Keratinocyte (primary cell): ENCODE results near the gene PLXNB3. TPM values are rescaled to one million over a fixed set of nuclear protein-coding genes. Genes with fewer than 3 reads are reported as not detected.

Experiments used
- DNase-seq: peaks from one replicate; pipeline ENCODE4 v3.0.0-alpha.2; 2011; ENCODE audit warnings: low read depth, missing footprints, low spot score
- FAIRE-seq: peaks from 2 replicates; lab custom pipeline; 2011; peaks lifted over from hg19 to GRCh38; lab: Jason Lieb, UNC
- H2AFZ ChIP-seq: 2 replicates; pipeline ENCODE4 v1.6.0; 2012; ENCODE audit warnings: low read length, control low read depth, inconsistent platforms; ENCODE audit not compliant: control insufficient read depth
- H3K27ac ChIP-seq: 2 replicates; pipeline ENCODE4 v1.5.1; 2011; ENCODE audit warnings: low read length; ENCODE audit not compliant: control insufficient read depth, insufficient read depth
- H3K27me3 ChIP-seq: 3 replicates; pipeline ENCODE4 v1.6.0; 2011; ENCODE audit warnings: low read length; ENCODE audit not compliant: control insufficient read depth, insufficient read depth; ENCODE audit errors: extremely low read depth
- H3K36me3 ChIP-seq, 2 experiments: 2 replicates in 1 of 2; 3 replicates in 1 of 2; pipeline ENCODE4 v1.5.1; 2011; ENCODE audit warnings: low read length in 2 of 2, mild to moderate bottlenecking in 1 of 2; ENCODE audit not compliant: control insufficient read depth in 2 of 2, insufficient read depth in 2 of 2; ENCODE audit errors: extremely low read depth in 1 of 2
- H3K4me1 ChIP-seq: 3 replicates; pipeline ENCODE4 v1.5.1; 2011; ENCODE audit warnings: low read length; ENCODE audit not compliant: control insufficient read depth, insufficient read depth; ENCODE audit errors: extremely low read depth
- H3K4me2 ChIP-seq: 3 replicates; pipeline ENCODE4 v1.6.0; 2011; ENCODE audit warnings: low read depth, low read length; ENCODE audit not compliant: control insufficient read depth, insufficient read depth; ENCODE audit errors: extremely low read depth
- H3K4me3 ChIP-seq, 3 experiments: fragments of 200-600 bp in 1 of 3; sonication (generic) in 1 of 3; 2 replicates in 2 of 3; 3 replicates in 1 of 3; pipeline ENCODE4 v1.5.1; 2011 to 2016; ENCODE audit warnings: low read length in 3 of 3, mild to moderate bottlenecking in 3 of 3, control low read depth in 2 of 3, inconsistent platforms in 1 of 3, low read depth in 1 of 3, mixed read lengths in 1 of 3, mixed run types in 1 of 3, moderate library complexity in 1 of 3; ENCODE audit not compliant: control insufficient read depth in 2 of 3, insufficient read depth in 2 of 3; ENCODE audit errors: extremely low read depth in 1 of 3
- H3K79me2 ChIP-seq: 2 replicates; pipeline ENCODE4 v1.6.0; 2012; ENCODE audit warnings: low read length; ENCODE audit not compliant: control insufficient read depth, insufficient read depth
- H3K9ac ChIP-seq: 3 replicates; pipeline ENCODE4 v1.6.0; 2011; ENCODE audit warnings: low read length; ENCODE audit not compliant: control insufficient read depth, insufficient read depth; ENCODE audit errors: extremely low read depth
- H3K9me1 ChIP-seq: 3 replicates; pipeline ENCODE4 v1.6.0; 2011; ENCODE audit warnings: low read length; ENCODE audit not compliant: control insufficient read depth, insufficient read depth; ENCODE audit errors: extremely low read depth
- H3K9me3 ChIP-seq: 2 replicates; pipeline ENCODE4 v1.5.1; 2012; ENCODE audit warnings: low read depth, low read length; ENCODE audit not compliant: control insufficient read depth
- H4K20me1 ChIP-seq: 3 replicates; pipeline ENCODE4 v1.6.0; 2011; ENCODE audit warnings: low read length; ENCODE audit not compliant: control insufficient read depth, insufficient read depth; ENCODE audit errors: extremely low read depth
- EZH2 ChIP-seq: IDR thresholded peaks from one replicate; pipeline ENCODE4 v1.6.1; 2012; ENCODE audit warnings: inconsistent platforms, mild to moderate bottlenecking, low read length, moderate library complexity
- dilution Hi-C: fragments of 300-500 bp; cut with MboI; formaldehyde crosslinking; loops from one replicate; pipeline ENCODE4 v1.7.0; 2020; ENCODE audit warnings: low sequenced_read_pairs; ENCODE audit not compliant: extremely low pct_ligation_motif_present
- polyA plus RNA-seq, 5 experiments: library from polyadenylated mRNA; depleted of rRNA in 3 of 5; stranded (reverse) in 3 of 5; stranded (forward) in 1 of 5; unstranded in 1 of 5; fragments of >200 nt; gene quantifications; 1 replicate in 1 of 5; 2 replicates in 3 of 5; 3 replicates in 1 of 5; pipeline versions ENCODE4 v1.2.1 to v1.2.3, GENCODE V29; 2011 to 2012; ENCODE audit warnings: missing spikeins in 2 of 5, low read depth in 1 of 5, low replicate concordance in 1 of 5
- TF ChIP-seq, protein P1 (sequence below), 3 experiments: IDR thresholded peaks in 1 of 3; conservative IDR thresholded peaks in 1 of 3; optimal IDR thresholded peaks in 1 of 3; 2 replicates in 2 of 3; 3 replicates in 1 of 3; pipeline versions ENCODE3 to v1.5.1; 2011; ENCODE audit warnings: low read length in 3 of 3, mild to moderate bottlenecking in 3 of 3, moderate library complexity in 2 of 3, control low read depth in 1 of 3, inconsistent platforms in 1 of 3; ENCODE audit not compliant: insufficient read depth in 2 of 3; ENCODE audit errors: extremely low read depth in 1 of 3

The PLXNB3 gene
- polyA plus RNA-seq, 1 donor (not counting 4 experiments of a cell fraction or from before 2014, with no cell fraction given): 7.2 TPM

DNA sequence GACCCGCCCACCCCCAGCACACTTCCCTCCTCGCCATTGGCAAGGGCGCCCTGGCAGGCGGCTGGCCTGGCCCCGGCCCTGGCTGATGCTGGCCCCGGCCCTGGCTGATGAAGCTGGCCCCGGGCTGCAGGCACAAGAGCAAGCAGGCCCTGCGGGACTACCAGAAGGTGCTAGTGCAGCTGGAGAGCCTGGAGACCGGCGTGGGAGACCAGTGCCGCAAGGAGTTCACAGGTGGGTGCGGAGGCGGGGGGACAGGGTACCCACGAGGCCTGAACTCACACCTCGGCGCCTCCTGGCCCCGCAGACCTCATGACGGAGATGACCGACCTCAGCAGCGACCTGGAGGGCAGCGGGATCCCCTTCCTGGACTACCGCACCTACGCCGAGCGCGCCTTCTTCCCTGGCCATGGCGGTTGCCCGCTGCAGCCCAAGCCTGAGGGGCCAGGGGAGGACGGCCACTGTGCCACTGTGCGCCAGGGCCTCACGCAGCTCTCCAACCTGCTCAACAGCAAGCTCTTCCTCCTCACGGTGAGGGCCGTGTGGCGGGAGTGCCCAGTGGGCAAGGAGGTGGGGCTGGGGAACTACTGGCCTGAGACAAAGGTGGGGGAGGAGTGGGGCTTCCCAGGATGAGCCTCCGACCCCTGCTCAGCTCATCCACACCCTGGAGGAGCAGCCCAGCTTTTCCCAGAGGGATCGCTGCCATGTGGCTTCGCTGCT lies 10.7 kb downstream of the PLXNB3 start:
- H3K4me1 ChIP-seq: peaks cover 5% of the 10 kb centered on the region
- no peaks in the 10 kb centered on the region for H3K9me1 ChIP-seq
- no peak for FAIRE-seq
- no peaks in the 10 kb centered on the region for H4K20me1 ChIP-seq
- no peak for DNase-seq
- H3K79me2 ChIP-seq: no peaks in the 10 kb centered on the region
- dilution Hi-C loops: no loop called here
- TF ChIP-seq, protein P1, sequence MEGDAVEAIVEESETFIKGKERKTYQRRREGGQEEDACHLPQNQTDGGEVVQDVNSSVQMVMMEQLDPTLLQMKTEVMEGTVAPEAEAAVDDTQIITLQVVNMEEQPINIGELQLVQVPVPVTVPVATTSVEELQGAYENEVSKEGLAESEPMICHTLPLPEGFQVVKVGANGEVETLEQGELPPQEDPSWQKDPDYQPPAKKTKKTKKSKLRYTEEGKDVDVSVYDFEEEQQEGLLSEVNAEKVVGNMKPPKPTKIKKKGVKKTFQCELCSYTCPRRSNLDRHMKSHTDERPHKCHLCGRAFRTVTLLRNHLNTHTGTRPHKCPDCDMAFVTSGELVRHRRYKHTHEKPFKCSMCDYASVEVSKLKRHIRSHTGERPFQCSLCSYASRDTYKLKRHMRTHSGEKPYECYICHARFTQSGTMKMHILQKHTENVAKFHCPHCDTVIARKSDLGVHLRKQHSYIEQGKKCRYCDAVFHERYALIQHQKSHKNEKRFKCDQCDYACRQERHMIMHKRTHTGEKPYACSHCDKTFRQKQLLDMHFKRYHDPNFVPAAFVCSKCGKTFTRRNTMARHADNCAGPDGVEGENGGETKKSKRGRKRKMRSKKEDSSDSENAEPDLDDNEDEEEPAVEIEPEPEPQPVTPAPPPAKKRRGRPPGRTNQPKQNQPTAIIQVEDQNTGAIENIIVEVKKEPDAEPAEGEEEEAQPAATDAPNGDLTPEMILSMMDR (optimal IDR thresholded peaks at IDR 0.05 in 1 of 3, IDR thresholded peaks at IDR 0.05 in 1 of 3, conservative IDR thresholded peaks at IDR 0.05 in 1 of 3; ENCODE audit: extremely low read depth in 1 of 3, insufficient read depth in 2 of 3, low read length in 3 of 3): no peak
- TF ChIP-seq EZH2: no peak
- H3K27ac ChIP-seq: no peak overlapping the region
- no peak overlapping the region for H3K4me3 ChIP-seq
- H3K9me3 ChIP-seq: peaks cover 2% of the 10 kb centered on the region
- no peak overlapping the region for H2AFZ ChIP-seq
- H3K27me3 ChIP-seq: no peaks in the 10 kb centered on the region
- no peak overlapping the region for H3K4me2 ChIP-seq
- no peak overlapping the region for H3K9ac ChIP-seq
- peaks cover 0 to 4% of the 10 kb centered on the region in 2 experiments for H3K36me3 ChIP-seq

GRCh38 chrX:153775293-153776119 lies 11.5 kb downstream of the PLXNB3 start:
- no peaks in the 10 kb centered on the region for H3K9me3 ChIP-seq
- H4K20me1 ChIP-seq: no peaks in the 10 kb centered on the region
- H3K36me3 ChIP-seq: peaks cover 0 to 4% of the 10 kb centered on the region in 2 experiments
- no peak overlapping the region for H3K4me3 ChIP-seq
- no peak overlapping the region for H2AFZ ChIP-seq
- FAIRE-seq: no peak
- no peaks in the 10 kb centered on the region for H3K79me2 ChIP-seq
- no peak for DNase-seq
- no peak overlapping the region for H3K27ac ChIP-seq
- no peaks in the 10 kb centered on the region for H3K9me1 ChIP-seq
- dilution Hi-C loops: no loop called here
- no peak overlapping the region for H3K9ac ChIP-seq
- no peaks in the 10 kb centered on the region for H3K27me3 ChIP-seq
- peaks cover 5% of the 10 kb centered on the region for H3K4me1 ChIP-seq
- no peak for TF ChIP-seq EZH2
- TF ChIP-seq, protein P1 (optimal IDR thresholded peaks at IDR 0.05 in 1 of 3, IDR thresholded peaks at IDR 0.05 in 1 of 3, conservative IDR thresholded peaks at IDR 0.05 in 1 of 3; ENCODE audit: extremely low read depth in 1 of 3, insufficient read depth in 2 of 3, low read length in 3 of 3): no peak
- no peak overlapping the region for H3K4me2 ChIP-seq
